Tibial artery (tissue), 4 donors: ENCODE measurements around the gene KIT.

Experiments
- DNase-seq, 2 donors: peaks; one replicate each; pipeline ENCODE4 v3.0.0-alpha.2; 2019
- H3K27ac ChIP-seq, 2 donors: fragments of 200-600 bp; sonication (generic) in 1 of 2; 1 replicate in 1 of 2; 2 replicates in 1 of 2; pipeline ENCODE4 v1.5.1; 2018 to 2019; ENCODE audit warnings: mild to moderate bottlenecking in 1 of 2
- H3K27me3 ChIP-seq, 2 donors: fragments of 200-600 bp; sonication (generic) in 1 of 2; one replicate each; pipeline versions ENCODE4 v1.5.1 to v1.6.0; 2016 to 2019
- H3K36me3 ChIP-seq, 3 donors: fragments of 200-600 bp; sonication (generic) in 2 of 3; one replicate each; pipeline ENCODE4 v1.5.1; 2016 to 2019; ENCODE audit warnings: mild to moderate bottlenecking in 2 of 3
- H3K4me1 ChIP-seq, 4 donors: fragments of 200-600 bp; sonication (generic) in 2 of 4; 1 replicate in 3 of 4; 2 replicates in 1 of 4; pipeline ENCODE4 v1.5.1; 2016 to 2019
- H3K4me3 ChIP-seq, 2 donors: fragments of 200-600 bp; sonication (generic) in 1 of 2; 1 replicate in 1 of 2; 2 replicates in 1 of 2; pipeline ENCODE4 v1.5.1; 2018 to 2019; ENCODE audit warnings: mild to moderate bottlenecking in 2 of 2
- H3K9me3 ChIP-seq, 3 donors: fragments of 200-600 bp; sonication (generic) in 1 of 3; one replicate each; pipeline ENCODE4 v1.5.1; 2016 to 2019
- intact Hi-C: fragments of 100-400 bp; cut with DNase I; formaldehyde crosslinking; loops from one replicate; pipeline ENCODE4 v1.15.0; 2023; ENCODE audit warnings: low total_unique reads
- TF ChIP-seq, protein P1 (sequence below), 2 experiments: fragments of 200-600 bp in 1 of 2; fragments of 450-650 bp in 1 of 2; IDR thresholded peaks; one replicate each; pipeline ENCODE4 v1.5.1; 2017 to 2019; ENCODE audit warnings: antibody characterized with exemption in 2 of 2, mild to moderate bottlenecking in 1 of 2, moderate library complexity in 1 of 2

The KIT gene

GRCh38 chr4:54731976-54732375 lies 74.2 kb downstream of the KIT start:
- Histone ChIP-seq H3K27ac (no peak overlapping the region), H3K27me3 (no peaks in the 10 kb centered on the region), H3K4me1 (no peaks in the 10 kb centered on the region), H3K4me3 (no peak overlapping the region), H3K9me3 (no peaks in the 10 kb centered on the region), H3K36me3 (peaks cover 0 to 18% (median 0%) of the 10 kb centered on the region in 3 donors)
- TF ChIP-seq, protein P1, sequence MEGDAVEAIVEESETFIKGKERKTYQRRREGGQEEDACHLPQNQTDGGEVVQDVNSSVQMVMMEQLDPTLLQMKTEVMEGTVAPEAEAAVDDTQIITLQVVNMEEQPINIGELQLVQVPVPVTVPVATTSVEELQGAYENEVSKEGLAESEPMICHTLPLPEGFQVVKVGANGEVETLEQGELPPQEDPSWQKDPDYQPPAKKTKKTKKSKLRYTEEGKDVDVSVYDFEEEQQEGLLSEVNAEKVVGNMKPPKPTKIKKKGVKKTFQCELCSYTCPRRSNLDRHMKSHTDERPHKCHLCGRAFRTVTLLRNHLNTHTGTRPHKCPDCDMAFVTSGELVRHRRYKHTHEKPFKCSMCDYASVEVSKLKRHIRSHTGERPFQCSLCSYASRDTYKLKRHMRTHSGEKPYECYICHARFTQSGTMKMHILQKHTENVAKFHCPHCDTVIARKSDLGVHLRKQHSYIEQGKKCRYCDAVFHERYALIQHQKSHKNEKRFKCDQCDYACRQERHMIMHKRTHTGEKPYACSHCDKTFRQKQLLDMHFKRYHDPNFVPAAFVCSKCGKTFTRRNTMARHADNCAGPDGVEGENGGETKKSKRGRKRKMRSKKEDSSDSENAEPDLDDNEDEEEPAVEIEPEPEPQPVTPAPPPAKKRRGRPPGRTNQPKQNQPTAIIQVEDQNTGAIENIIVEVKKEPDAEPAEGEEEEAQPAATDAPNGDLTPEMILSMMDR (IDR thresholded peaks at IDR 0.05): no peak
- DNase-seq: no peak
- intact Hi-C loops: no loop called here

- Histone ChIP-seq H3K36me3 (peaks cover 0 to 24% (median 16%) of the 10 kb centered on the region in 3 donors), H3K9me3 (no peaks in the 10 kb centered on the region), H3K27ac (no peak overlapping the region), H3K4me3 (no peak overlapping the region), H3K27me3 (no peaks in the 10 kb centered on the region), H3K4me1 (no peaks in the 10 kb centered on the region)
- TF ChIP-seq, protein P1 (IDR thresholded peaks at IDR 0.05): no peak
- intact Hi-C loops: no loop called here
- DNase-seq: no peak
These were observed 79.7 kb downstream of the KIT start for GRCh38 chr4:54737421-54737820.

GRCh38 chr4:54741202-54741601 lies 83.4 kb downstream of the KIT start:
- Histone ChIP-seq H3K4me3 (no peak overlapping the region), H3K36me3 (peaks cover 0 to 19% (median 16%) of the 10 kb centered on the region in 3 donors), H3K9me3 (no peaks in the 10 kb centered on the region), H3K27ac (no peak overlapping the region), H3K27me3 (no peaks in the 10 kb centered on the region), H3K4me1 (no peaks in the 10 kb centered on the region)
- intact Hi-C loops: no loop called here
- DNase-seq: no peak
- TF ChIP-seq, protein P1 (IDR thresholded peaks at IDR 0.05): no peak

- peaks cover 0 to 14% (median 5%) of the 10 kb centered on the region in 3 donors for H3K36me3 ChIP-seq
- H3K27ac ChIP-seq: no peak overlapping the region
- no peak for DNase-seq
- H3K4me1 ChIP-seq: no peaks in the 10 kb centered on the region
- TF ChIP-seq, protein P1 (IDR thresholded peaks at IDR 0.05): no peak
- H3K9me3 ChIP-seq: no peaks in the 10 kb centered on the region
- H3K27me3 ChIP-seq: no peaks in the 10 kb centered on the region
- H3K4me3 ChIP-seq: no peak overlapping the region
- intact Hi-C loops: no loop called here
These were observed 85.1 kb downstream of the KIT start for GRCh38 chr4:54742636-54743399.

DNA sequence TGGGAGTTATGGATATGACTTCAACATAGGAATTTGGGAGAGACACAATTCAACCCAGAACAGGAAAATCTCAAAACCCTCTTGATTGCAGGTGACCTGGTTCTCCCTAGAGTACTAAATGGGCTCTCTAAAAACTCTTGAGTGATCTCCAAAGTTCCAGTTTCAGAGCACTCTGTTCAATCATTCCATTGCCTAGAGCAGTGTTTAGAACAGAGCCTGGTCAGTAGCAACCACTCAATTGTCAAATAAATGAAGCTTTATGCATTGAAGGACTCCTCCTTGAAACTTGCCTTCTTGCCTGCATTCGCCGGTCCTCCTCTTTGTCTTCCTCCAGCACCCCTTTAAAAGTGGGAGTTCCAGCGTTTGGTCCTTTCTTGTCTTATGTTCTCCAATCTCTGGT lies 85.8 kb downstream of the KIT start:
- Histone ChIP-seq H3K4me3 (no peak overlapping the region), H3K27me3 (no peaks in the 10 kb centered on the region), H3K27ac (no peak overlapping the region), H3K9me3 (no peaks in the 10 kb centered on the region), H3K36me3 (peaks cover 0 to 7% (median 2%) of the 10 kb centered on the region in 3 donors), H3K4me1 (no peaks in the 10 kb centered on the region)
- intact Hi-C loops: no loop called here
- TF ChIP-seq, protein P1 (IDR thresholded peaks at IDR 0.05): no peak
- DNase-seq: no peak
